GM12878 (cell line): Measurements from ENCODE around the gene KIF25.

Experiments
- CHD1 ChIP-seq: IDR thresholded peaks from 2 replicates; pipeline ENCODE4 v1.6.1; 2012; ENCODE audit warnings: low read depth, low read length, improper control_type of control experiment
- ZBTB33 ChIP-seq: fragments of 450-650 bp; IDR thresholded peaks from 2 replicates; pipeline ENCODE4 v1.6.1; 2017; ENCODE audit warnings: mild to moderate bottlenecking

- no peak for TF ChIP-seq ZBTB33
- no peak for TF ChIP-seq CHD1
Observed at GRCh38 chr6:168052291-168052891, 54.9 kb downstream of the KIF25 start.
